ENCODE data around the gene HYOU1.
"Not testable (repeated sequence)": the region's sequence is repeated elsewhere in the genome, so short reads cannot be mapped to it uniquely, and the experiment has no call there.

Gene HYOU1

DNA sequence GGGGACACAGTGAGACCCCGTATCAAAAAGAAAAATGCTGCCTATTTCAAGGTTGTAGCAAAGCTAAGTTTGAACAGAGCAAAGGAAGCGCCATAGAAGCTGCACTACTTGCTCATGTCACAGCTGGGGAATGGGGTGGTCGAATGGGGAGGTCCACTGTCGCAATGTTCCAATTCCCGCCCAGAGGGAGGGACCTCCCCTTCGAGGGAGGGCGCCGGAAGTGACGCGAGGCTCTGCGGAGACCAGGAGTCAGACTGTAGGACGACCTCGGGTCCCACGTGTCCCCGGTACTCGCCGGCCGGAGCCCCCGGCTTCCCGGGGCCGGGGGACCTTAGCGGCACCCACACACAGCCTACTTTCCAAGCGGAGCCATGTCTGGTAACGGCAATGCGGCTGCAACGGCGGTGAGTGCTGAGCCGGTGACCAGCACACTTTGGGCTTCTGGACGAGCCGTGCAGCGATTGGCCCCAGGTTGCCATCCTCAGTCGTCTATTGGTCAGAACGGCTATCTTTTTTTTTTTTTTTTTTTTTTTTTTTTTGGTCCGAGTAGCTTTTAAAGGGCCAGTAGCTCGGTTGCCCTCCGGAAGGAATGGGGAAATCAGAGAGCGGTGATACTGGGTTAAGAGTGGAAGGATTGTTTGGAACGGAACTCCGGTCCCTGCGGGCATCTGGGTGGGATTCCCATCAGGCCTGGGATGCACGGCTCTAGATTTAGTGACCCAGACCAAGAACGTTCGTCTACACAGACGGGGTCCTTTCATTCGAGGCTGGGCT, 27.8 kb upstream of the HYOU1 start, which contains the start of gene HMBS:
Gene HMBS (plus strand): TSS at position 219 of the 774 bp plus-strand sequence. CDS start 153 bp downstream, at position 372.
- DNase-seq (ENCODE audit: low spot score): peak; percentile 99

- DNase-seq (ENCODE audit: low spot score): no peak
These were observed 24.8 kb upstream of the HYOU1 start for GRCh38 chr11:119081682-119082260.

DNA sequence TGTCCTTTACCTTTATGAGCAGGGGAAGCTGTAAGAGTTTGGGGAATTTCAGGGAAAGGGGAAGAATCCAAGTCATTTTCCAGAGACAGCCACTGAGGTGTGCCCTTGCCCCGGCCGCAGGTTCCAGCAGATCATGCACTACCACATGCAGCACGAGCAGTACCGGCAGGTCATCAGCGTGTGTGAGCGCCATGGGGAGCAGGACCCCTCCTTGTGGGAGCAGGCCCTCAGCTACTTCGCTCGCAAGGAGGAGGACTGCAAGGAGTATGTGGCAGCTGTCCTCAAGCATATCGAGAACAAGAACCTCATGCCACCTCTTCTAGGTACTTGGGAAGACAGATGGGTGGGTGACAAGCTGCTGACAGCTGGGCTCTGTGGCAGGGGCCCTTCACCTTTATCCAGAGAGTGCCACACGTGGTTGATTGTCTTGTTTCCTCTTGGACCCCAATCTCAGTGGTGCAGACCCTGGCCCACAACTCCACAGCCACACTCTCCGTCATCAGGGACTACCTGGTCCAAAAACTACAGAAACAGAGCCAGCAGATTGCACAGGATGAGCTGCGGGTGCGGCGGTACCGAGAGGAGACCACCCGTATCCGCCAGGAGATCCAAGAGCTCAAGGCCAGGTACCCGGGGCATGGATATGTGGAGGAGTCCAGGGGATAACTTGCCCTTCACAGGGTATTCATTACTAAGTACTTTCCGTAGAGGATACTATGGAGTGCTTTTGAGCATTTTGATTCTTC, 21.8 kb upstream of the HYOU1 start:
- DNase-seq (ENCODE audit: low spot score): no peak

DNA sequence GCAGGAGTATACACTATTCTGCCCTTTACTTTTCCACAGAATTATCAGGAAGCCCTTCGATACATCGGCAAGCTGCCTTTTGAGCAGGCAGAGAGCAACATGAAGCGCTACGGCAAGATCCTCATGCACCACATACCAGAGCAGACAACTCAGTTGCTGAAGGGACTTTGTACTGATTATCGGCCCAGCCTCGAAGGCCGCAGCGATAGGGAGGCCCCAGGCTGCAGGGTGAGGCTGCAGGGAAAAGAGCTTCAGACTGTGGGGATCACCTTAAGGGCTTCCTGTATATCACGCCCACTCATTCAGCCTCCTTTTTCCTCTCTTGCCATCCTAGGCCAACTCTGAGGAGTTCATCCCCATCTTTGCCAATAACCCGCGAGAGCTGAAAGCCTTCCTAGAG, 20.8 kb upstream of the HYOU1 start:
- no peak for DNase-seq (ENCODE audit: low spot score)

DNA sequence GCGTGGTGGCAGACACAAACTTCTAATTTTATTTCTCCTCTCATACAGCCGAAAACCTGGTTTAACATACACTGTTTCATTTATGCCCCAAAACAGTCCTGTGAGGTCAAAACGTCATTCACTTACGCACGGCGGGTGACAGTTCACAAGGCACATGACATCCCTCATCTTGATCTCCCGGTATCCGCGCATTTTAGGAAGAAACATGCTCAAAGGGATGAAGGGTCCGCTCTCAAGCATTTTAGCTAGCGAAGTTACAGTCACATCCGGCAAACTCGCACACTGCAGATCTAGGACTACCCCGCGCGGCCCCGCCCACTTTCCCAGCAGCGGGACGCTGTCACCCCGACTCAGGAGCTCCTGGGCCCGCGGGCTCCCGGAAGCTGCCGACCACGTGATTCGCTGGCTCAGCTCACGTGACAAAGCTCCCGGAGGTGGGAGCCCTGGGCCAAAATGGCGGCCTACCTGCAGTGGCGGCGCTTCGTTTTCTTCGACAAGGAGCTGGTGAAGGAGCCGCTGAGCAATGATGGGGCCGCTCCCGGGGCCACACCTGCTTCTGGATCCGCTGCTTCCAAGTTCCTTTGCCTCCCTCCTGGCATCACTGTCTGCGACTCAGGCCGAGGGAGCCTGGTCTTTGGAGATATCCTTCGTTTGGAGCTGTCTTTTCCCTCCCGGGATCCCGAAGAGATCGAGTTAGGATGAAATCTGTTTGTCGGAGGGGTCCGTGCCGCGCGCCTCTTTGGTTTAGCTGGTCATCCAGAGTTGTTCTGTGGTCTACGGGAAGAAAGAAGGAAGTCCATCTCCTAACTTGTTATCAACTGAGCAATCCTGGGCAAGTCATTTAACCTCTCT, 10.6 kb upstream of the HYOU1 start, which contains the start of gene VPS11:
Gene VPS11 (plus strand): TSS at position 448 of the 852 bp plus-strand sequence. CDS start 6 bp downstream, at position 454.
- peak; percentile 96 for DNase-seq (ENCODE audit: low spot score)

DNA sequence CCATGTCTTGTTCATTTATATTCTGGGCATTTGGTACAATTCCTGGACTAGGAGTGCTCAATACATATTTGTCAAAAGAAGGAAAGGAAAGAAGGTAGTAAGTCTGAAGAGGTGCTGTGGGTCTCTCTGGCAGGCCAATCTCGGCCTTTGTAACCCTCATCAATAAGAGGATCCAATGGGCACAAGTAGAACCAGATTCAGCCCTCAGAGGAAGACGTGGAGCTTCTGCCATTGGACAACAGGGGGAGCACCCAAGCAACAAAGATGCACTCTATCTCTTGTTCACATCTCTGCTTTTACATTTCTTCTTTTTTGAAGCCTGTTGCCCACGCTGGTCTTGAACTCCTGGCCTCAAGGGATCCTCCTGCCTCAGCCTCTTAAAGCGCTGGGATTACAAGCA, 8.4 kb upstream of the HYOU1 start:
- DNase-seq (ENCODE audit: low spot score): no peak

DNA sequence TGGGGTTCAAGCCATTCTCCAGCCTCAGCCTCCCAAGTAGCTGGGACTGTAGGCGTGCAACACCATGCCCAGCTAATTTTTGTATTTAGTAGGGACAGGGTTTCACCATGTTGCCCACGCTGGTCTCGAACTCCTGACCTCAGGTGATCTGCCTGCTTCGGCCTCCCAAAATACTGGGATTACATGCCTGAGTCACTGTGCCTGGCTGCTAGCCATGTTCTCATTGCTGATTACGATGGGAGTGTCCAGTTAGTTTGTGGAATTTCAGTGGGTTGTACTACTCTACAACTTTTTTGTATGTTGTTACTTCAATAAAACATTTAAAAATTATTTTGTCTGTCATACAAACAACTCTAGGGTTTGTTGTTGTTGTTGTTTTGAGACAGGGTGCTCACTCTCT, 5.8 kb upstream of the HYOU1 start:
- no peak for DNase-seq (ENCODE audit: low spot score)

DNA sequence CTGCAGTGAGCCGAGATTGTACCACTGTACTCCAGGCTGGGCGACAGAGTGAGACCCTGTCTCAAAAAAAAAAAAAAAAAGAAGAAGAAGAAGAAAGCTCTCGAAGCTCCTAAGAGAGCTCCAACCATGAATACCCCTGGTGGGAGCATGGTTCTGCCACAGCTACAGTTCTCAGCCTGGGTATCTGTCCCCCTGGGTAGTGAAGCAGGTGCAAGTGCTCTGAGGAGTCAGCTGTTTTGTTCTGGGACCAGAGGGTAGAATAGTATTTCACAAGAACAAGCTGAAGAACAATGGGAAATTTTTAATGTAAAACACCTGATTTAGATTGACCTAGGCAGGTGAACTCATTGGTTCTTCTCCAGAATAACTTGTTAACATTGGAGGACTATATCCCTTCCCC, 4.3 kb upstream of the HYOU1 start:
- DNase-seq (ENCODE audit: low spot score): no peak

GRCh38 chr11:119059128-119059527, 2.1 kb upstream of the HYOU1 start:
- DNase-seq (ENCODE audit: low spot score): not testable (repeated sequence)

DNA sequence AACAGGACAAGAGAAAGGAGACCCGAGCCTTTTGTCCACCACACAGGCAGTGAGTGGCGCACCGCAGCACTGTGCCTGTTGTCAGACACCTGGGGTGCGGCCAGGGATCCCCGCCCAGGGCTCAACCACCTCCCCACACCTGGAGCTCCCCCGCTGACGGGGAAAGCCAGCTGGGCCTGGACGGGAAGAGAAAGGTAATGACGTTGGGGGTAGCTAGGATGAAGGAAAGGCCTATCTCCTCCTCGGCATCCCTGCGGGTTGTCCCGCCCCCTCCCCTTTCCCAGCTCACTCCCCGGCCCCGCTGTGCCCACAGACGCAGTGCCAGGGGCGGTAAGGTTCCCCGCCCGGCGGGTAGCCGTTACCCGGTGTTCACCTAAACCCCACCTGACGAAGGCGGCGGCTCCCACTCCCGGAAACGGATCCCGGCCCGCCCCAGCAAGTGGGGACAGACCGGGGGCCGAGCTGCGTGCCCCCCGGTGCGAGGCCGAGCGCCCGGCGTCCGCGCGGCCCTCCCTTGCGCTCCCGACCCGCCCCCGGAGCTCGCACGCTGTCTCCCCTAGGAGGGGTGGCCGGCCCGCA, 495 bp downstream of the HYOU1 start:
- DNase-seq (ENCODE audit: low spot score): no peak

DNA sequence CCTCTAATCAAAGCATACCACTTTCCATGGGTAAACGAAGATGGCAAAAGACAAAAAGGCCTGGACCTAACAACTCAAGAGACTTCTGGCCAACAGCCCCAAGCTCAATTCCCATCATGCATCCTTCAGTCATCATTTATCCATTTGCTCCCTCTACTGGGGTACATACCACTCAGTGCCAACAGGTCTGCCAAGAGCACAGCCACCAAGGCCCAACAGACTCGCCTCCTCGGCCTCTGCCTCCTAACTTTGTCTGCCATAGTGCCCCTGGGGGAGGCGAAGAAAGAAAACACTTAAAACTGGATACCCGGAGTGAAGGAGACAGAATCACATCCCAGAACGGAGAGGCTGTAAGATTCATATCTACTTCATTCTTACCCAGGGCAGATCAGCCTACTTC, 1.1 kb downstream of the HYOU1 start:
- DNase-seq (ENCODE audit: low spot score): no peak

GRCh38 chr11:119054418-119054817, 2.6 kb downstream of the HYOU1 start:
- DNase-seq (ENCODE audit: low spot score): no peak

DNA sequence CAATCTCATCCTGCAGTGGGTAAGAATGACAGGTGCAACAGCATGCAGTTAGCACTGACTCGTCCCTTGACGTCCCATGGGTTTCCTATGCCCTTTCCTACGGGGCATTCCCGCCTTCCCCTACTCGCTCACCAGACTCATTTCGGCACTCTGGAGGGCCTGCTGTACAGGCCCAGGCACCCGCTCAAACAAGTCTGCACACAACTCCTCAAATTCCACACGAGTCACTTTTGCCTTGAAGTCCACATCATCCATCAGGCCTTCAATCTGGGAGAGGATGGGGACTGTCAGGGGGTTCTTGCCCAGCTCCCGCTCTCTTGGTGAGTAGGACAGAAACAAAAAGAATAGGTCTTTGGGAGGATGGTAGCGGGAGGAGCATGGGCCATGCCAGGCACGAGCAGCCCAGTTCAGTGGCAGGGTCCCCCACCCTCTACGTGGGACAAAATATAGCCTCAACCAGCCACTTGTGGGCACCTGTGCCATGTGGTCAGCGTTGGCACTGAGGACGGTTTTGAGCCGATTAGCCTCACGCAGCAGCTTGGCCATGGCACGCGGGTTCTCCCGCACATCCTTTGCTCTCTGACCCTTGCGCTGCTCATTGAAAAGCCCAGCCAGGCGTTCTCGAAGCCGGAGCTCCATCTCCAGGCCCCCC, 4.7 kb downstream of the HYOU1 start:
- DNase-seq (ENCODE audit: low spot score): no peak

DNA sequence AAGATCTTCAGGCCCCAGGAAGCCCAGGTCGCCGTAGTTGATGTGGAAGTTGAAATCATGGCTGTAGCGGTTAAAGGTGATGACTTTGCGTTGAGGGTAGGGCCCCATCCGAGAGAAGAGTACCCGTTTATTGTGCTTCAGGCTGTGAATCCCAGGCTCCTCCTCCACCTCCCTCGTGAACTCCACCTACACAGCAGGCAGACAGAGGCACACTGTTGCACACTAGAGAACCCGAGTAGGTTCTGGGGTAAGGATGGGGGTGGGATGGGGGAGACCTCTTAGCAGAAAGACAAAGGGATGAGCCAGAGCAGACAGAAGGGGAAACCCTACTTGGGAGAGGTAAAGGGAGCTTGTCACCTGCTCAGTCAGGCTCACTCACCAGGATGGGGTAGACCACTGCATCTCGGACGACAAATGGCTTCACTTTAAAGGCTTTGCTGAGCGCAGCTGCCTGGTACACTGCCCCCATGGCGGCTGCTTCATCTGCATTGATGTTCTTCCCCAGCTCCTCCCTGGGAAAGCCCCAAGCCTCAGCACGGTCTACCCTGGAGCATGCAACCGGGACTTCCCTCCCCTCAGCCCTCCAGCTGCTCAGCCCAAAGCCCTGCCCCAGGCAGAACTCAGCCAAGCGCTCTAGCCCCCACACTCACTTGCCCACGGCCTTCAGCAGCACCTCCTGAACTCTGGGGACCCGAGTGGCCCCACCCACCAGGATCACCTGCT, 5.4 kb downstream of the HYOU1 start:
- no peak for DNase-seq (ENCODE audit: low spot score)

GRCh38 chr11:119049081-119049480, 7.9 kb downstream of the HYOU1 start:
- DNase-seq (ENCODE audit: low spot score): no peak

- no peak for DNase-seq (ENCODE audit: low spot score)
These were observed 8.4 kb downstream of the HYOU1 start for GRCh38 chr11:119048644-119049043.

- no peak for DNase-seq (ENCODE audit: low spot score)
These were observed 9.8 kb downstream of the HYOU1 start for GRCh38 chr11:119047205-119047604.

- DNase-seq (ENCODE audit: low spot score): no peak
These were observed 10.5 kb downstream of the HYOU1 start for GRCh38 chr11:119046489-119046888.

GRCh38 chr11:119044708-119045107, 12.3 kb downstream of the HYOU1 start:
- no peak for DNase-seq (ENCODE audit: low spot score)

DNA sequence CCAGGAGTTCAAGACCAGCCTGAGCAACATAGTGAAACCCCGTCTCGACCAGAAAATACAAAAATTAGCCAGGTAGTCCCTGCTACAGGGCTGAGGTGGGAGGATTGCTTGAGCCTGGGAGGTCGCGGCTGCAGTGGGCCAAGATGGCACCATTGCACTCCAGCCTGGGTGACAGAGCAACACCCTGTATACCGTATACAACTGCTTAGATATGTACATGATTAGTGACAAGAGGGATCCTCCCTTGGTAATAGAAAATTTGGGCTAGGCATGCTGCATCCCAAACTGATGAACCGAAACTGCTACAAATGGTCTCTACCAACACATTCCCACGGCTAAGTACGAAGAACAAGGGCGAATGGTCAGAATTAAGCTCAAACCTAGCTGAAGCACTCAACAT, 14.1 kb downstream of the HYOU1 start:
- DNase-seq (ENCODE audit: low spot score): no peak
